ENCODE results near the gene IGSF6. TPM values are rescaled to one million over a fixed set of nuclear protein-coding genes. Genes with fewer than 3 reads are reported as not detected.

The IGSF6 gene
- total and polyA plus RNA-seq, 2 of the 13 experiments (the other 11 are each of a cell fraction or from before 2014, with no cell fraction given): not detected

GRCh38 chr16:21628121-21628726 lies 24.2 kb downstream of the IGSF6 start (continued):
- TF ChIP-seq ZGPAT (CRISPR knock-in tag; IDR thresholded peaks at IDR 0.05): peak; percentile 44; the same call in 1 of the 2 replicates
- peak; percentile 68; the same call in 1 of the 2 replicates for TF ChIP-seq SOX5 (CRISPR knock-in tag; IDR thresholded peaks at IDR 0.05; ENCODE audit: borderline replicate concordance)

GRCh38 chr16:21626659-21627277 lies 25.6 kb downstream of the IGSF6 start:
- 80% methylated on average over 6 of the region's 6 CpGs for WGBS (ENCODE audit: low lambda C conversion rate)
- no peak for FAIRE-seq
- peak; percentile 83 for DNase-seq (ENCODE audit: low spot score)
- ATAC-seq: peak; percentile 60; the same call in 2 of the 3 replicates
- H3K27me3 ChIP-seq (ENCODE audit: control insufficient read depth in 1 of 2, insufficient read depth in 2 of 2, low read length in 2 of 2): no peaks in the 10 kb centered on the region
- no peaks in the 10 kb centered on the region for H3K79me2 ChIP-seq (ENCODE audit: insufficient read depth, low read length)
- H3K4me3 ChIP-seq (replicated peaks in 1 of 3; ENCODE audit: insufficient read depth in 1 of 3, low read depth in 2 of 3, low read length in 3 of 3): no peak overlapping the region
- H3K36me3 ChIP-seq (replicated peaks in 1 of 2; ENCODE audit: control insufficient read depth in 1 of 2, insufficient read depth in 2 of 2, low read length in 2 of 2): peaks cover 16 to 37% of the 10 kb centered on the region in 2 experiments
- intact Hi-C loops (cut with micrococcal nuclease; ENCODE audit: unreplicated experiment): no loop called here
- peaks cover 41% of the 10 kb centered on the region for H3K4me1 ChIP-seq (ENCODE audit: insufficient read depth, low read length)
- H4K20me1 ChIP-seq (ENCODE audit: insufficient read depth, low read length): no peaks in the 10 kb centered on the region
- no peaks in the 10 kb centered on the region for H3K9me3 ChIP-seq (ENCODE audit: low read length)
- peak overlapping the region; percentile 10 for H3K27ac ChIP-seq (ENCODE audit: extremely low read length, insufficient read depth, low read length)
- no peak overlapping the region for H3K4me2 ChIP-seq (ENCODE audit: low read depth, low read length)
- TSS peak; percentile 39 for BruUV-seq (replicated peaks)
- H3K9ac ChIP-seq (ENCODE audit: insufficient read depth, low read depth, low read length): no peak overlapping the region
- ChIA-PET POLR2A (interaction anchor here (0.7 kb wide), 1 partner anchor 1884 kb away, joined by 3 read pairs; no protein-coding TSS in a partner anchor), CTCF (ENCODE audit: low intra/inter-chr PET ratio, low total read pairs) (no interaction called here)
- no peak overlapping the region for H2AFZ ChIP-seq (ENCODE audit: low read length)
- in situ Hi-C loops (cut with HindIII; ENCODE audit: extremely low pct_ligation_motif_present, low pct_unique_long_range_greater_than_20kb): no loop called here
- TF ChIP-seq ZNF768 (CRISPR knock-in tag; IDR thresholded peaks at IDR 0.05): no peak
- no peak for TF ChIP-seq TBX2 (CRISPR knock-in tag; IDR thresholded peaks at IDR 0.05; ENCODE audit: borderline replicate concordance)
- peak; percentile 58 for TF ChIP-seq MED1 (CRISPR knock-in tag; IDR thresholded peaks at IDR 0.05)
- no peak for TF ChIP-seq SP1 (IDR thresholded peaks at IDR 0.05)
- no peak for TF ChIP-seq SP1 (CRISPR knock-in tag; IDR thresholded peaks at IDR 0.05)
- TF ChIP-seq THAP11 (CRISPR knock-in tag; IDR thresholded peaks at IDR 0.05): no peak
- no peak for TF ChIP-seq ETV6 (CRISPR knock-in tag; conservative IDR thresholded peaks at IDR 0.05)
- TF ChIP-seq ZNF644 (CRISPR knock-in tag; IDR thresholded peaks at IDR 0.05; ENCODE audit: low read depth): peak; percentile 40; the same call in 1 of the 2 replicates
- TF ChIP-seq PBX3 (CRISPR knock-in tag; IDR thresholded peaks at IDR 0.05; ENCODE audit: borderline replicate concordance): no peak
- TF ChIP-seq ATF4 (CRISPR knock-in tag; IDR thresholded peaks at IDR 0.05): peak in 1 of 2 experiments; percentile 45; a peak in 1 of 4 replicates
- TF ChIP-seq SOX13 (IDR thresholded peaks at IDR 0.05): no peak
- TF ChIP-seq SOX13 (CRISPR knock-in tag; conservative IDR thresholded peaks at IDR 0.05 in 1 of 2, IDR thresholded peaks at IDR 0.05 in 1 of 2): peak in 1 of 2 experiments; percentile 5; a peak in 1 of 4 replicates
- TF ChIP-seq TIGD3 (CRISPR knock-in tag; IDR thresholded peaks at IDR 0.05; ENCODE audit: borderline replicate concordance): no peak
- TF ChIP-seq NCOA2 (CRISPR knock-in tag; IDR thresholded peaks at IDR 0.05): peak; percentile 47; the same call in 1 of the 2 replicates
- no peak for TF ChIP-seq SMARCE1 (IDR thresholded peaks at IDR 0.05; ENCODE audit: borderline replicate concordance)
- TF ChIP-seq HNRNPLL (IDR thresholded peaks at IDR 0.05; ENCODE audit: low read depth, low read length, poor library complexity, severe bottlenecking): no peak
